B cell (primary cell): Measurements from ENCODE around the gene PIGH.

ENCODE experiments used
- CTCF ChIP-seq: fragments of 200-600 bp; IDR thresholded peaks from one replicate; pipeline ENCODE4 v1.8.0; 2022; ENCODE audit warnings: antibody characterized with exemption, mild to moderate bottlenecking
- EZH2 ChIP-seq: IDR thresholded peaks from 2 replicates; pipeline ENCODE4 v1.6.1; 2012; ENCODE audit warnings: borderline replicate concordance, low read depth, mild to moderate bottlenecking, moderate library complexity, low read length; ENCODE audit not compliant: insufficient read depth, poor library complexity, severe bottlenecking

GRCh38 chr14:67641902-67642749, 42.1 kb upstream of the PIGH start:
- TF ChIP-seq CTCF (no peak), EZH2 (no peak)
